NB4 (cell line): Measurements from ENCODE around the gene TSBP1.

Experiments
- CTCF ChIP-seq: IDR thresholded peaks from one replicate; pipeline ENCODE4 v1.5.1; 2012; ENCODE audit warnings: low read depth, low read length
- MAX ChIP-seq: IDR thresholded peaks from 2 replicates; pipeline ENCODE4 v1.6.1; 2011; ENCODE audit warnings: low read depth, low read length
- POLR2A ChIP-seq: IDR thresholded peaks from 2 replicates; pipeline ENCODE4 v1.6.1; 2011; ENCODE audit warnings: mild to moderate bottlenecking; ENCODE audit not compliant: insufficient read length; ENCODE audit errors: extremely low read depth

DNA sequence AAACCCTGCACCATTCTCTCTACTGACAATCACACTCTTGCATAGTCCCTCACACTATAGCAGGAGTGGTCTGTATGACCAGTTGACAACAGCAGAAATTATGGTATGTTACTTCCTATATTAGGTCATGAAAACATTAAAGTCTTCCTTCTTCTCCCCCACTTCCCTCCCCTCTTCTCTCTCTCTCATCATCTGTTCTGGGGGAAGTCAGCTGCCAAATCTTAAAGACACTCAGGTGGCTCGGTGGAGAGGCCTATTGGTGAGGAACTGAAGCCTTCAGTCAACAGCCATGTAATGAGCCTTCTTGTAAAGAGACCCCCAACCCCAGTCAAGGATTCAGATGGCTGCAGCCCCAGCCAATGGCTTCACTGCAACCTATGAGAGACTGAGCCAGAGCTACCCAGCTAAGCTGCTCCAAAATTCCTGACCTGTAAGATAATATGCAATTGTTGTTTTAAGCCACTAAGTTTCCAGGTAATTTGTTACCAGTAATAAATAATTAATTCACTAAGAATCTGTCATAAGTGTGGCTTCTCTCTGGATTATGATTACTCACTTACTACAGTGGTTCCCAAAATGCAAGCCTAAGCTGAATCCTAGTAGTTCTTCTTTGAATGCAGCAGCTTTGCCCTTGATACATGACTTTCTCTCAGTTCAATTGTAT is 11.2 kb upstream of the TSBP1 start:
- TF ChIP-seq CTCF (no peak), POLR2A (no peak), MAX (no peak)
